GM19372 (cell line): ENCODE data around the gene REPIN1.
A peak's percentile ranks its signal among the peaks of the same experiment; 100 is the strongest.

Experiments
- ATAC-seq: cut with Tn5 transposase; IDR thresholded peaks from one replicate; pipeline ENCODE4 v1.9.1; 2021; ENCODE audit warnings: mild to moderate bottlenecking, low read depth, moderate library complexity; ENCODE audit not compliant: unreplicated experiment

Gene REPIN1

GRCh38 chr7:150415161-150416153 is 46.8 kb downstream of the REPIN1 start:
- ATAC-seq, result no peak

- ATAC-seq, result no peak
Measured at GRCh38 chr7:150417239-150417638, 48.6 kb downstream of the REPIN1 start.

- no peak for ATAC-seq
Measured at GRCh38 chr7:150417863-150418262, 49.2 kb downstream of the REPIN1 start.

GRCh38 chr7:150420242-150420641 is 51.6 kb downstream of the REPIN1 start:
- no peak for ATAC-seq

GRCh38 chr7:150420987-150421674 is 52.5 kb downstream of the REPIN1 start:
- peak; percentile 97 for ATAC-seq

GRCh38 chr7:150421831-150422230 is 53.2 kb downstream of the REPIN1 start:
- ATAC-seq, result no peak
